ENCODE data around the gene CDH16. TPM values are rescaled to one million over a fixed set of nuclear protein-coding genes. Genes with fewer than 3 reads are reported as not detected.
"Not testable (repeated sequence)": the region's sequence is repeated elsewhere in the genome, so short reads cannot be mapped to it uniquely, and the experiment has no call there.

Gene CDH16
- total RNA-seq, 1 donor from 2014 or later, result not detected

DNA sequence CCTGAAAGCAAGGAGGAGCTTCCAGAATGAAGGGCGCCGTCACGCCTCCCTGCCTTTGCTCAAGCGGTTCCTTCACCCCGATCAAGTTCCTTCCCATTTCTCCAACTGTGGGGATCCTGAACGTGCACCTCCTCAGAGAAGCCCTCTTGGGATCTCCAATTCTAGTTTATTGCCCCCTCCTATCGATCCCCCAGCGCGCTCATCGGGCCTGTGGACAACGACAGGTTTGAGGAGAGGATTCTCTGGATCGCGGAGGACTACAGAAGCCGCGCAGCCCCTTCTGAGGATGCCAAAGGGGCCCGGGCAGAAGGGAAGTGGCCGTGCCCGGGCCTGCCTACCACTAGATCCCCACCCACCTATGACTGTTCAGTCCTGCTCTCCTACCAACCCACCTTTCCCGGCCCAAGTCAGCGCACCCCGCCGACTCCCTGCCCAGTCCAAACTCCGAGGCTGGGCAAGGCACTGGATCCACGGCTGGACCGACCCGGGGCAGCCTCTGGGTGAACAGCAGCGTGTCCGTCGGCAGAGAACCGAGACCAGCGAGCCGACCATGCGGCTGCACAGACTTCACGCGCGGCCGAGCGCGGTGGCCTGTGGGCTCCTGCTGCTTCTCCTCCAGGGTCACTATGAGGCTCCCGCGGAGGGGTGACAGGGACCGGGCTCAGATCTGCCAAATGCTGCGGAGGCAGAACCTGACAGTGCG is 29.6 kb upstream of the CDH16 start:
- Histone ChIP-seq H3K27me3 (no peaks in the 10 kb centered on the region), H3K4me3 (peak overlapping the region; percentile 56 to 64), H3K27ac (no peak overlapping the region), H3K4me1 (peaks cover 0 to 12% of the 10 kb centered on the region in 2 donors), H3K36me3 (peaks cover 6 to 7% of the 10 kb centered on the region in 2 donors), H3K9me3 (no peaks in the 10 kb centered on the region)
- DNase-seq (ENCODE audit: low spot score in 2 of 2), result no peak
- no peak for TF ChIP-seq CTCF (IDR thresholded peaks at IDR 0.05)
- intact Hi-C loops (cut with DNase I), result no loop called here

- no peaks in the 10 kb centered on the region for H3K9me3 ChIP-seq
- peak; percentile 78 to 84 (median 82) for TF ChIP-seq CTCF (IDR thresholded peaks at IDR 0.05)
- DNase-seq (ENCODE audit: low spot score in 2 of 2), result peak in 1 of 2 donors; percentile 93
- intact Hi-C loops (cut with DNase I), result loop anchor here (2.0 kb wide), 1 partner anchor 53 kb away; no protein-coding TSS in a partner anchor
- H3K27me3 ChIP-seq, result no peaks in the 10 kb centered on the region
- H3K4me3 ChIP-seq, result peak overlapping the region; percentile 56 to 64
- no peak overlapping the region for H3K27ac ChIP-seq
- peaks cover 0 to 12% of the 10 kb centered on the region in 2 donors for H3K4me1 ChIP-seq
- H3K36me3 ChIP-seq, result peaks cover 14 to 15% of the 10 kb centered on the region in 2 donors
These were observed 28.8 kb upstream of the CDH16 start for GRCh38 chr16:66947302-66948065.

DNA sequence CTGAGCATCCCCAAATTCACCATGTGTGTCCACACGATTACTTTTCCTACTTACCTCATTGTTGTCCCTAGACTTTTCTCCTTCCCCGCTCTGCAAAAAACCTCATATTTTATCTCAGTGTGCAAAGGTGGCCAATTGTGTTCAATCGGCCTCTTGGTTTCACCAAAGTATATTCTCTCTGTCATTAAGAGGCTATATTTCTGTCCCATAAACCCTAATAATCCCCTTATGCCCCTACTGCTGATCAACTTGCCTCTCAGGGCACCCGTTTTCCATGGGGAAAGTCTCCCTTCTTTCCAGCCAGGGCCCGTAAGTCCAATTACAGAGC is 28.3 kb upstream of the CDH16 start:
- no peak for TF ChIP-seq CTCF (IDR thresholded peaks at IDR 0.05)
- no peaks in the 10 kb centered on the region for H3K27me3 ChIP-seq
- intact Hi-C loops (cut with DNase I), result loop anchor here (2.0 kb wide), 1 partner anchor 52 kb away; no protein-coding TSS in a partner anchor
- H3K4me1 ChIP-seq, result peaks cover 0 to 12% of the 10 kb centered on the region in 2 donors
- H3K27ac ChIP-seq, result no peak overlapping the region
- no peak for DNase-seq (ENCODE audit: low spot score in 2 of 2)
- no peak overlapping the region for H3K4me3 ChIP-seq
- no peaks in the 10 kb centered on the region for H3K9me3 ChIP-seq
- H3K36me3 ChIP-seq, result peaks cover 20% of the 10 kb centered on the region in 2 donors

DNA sequence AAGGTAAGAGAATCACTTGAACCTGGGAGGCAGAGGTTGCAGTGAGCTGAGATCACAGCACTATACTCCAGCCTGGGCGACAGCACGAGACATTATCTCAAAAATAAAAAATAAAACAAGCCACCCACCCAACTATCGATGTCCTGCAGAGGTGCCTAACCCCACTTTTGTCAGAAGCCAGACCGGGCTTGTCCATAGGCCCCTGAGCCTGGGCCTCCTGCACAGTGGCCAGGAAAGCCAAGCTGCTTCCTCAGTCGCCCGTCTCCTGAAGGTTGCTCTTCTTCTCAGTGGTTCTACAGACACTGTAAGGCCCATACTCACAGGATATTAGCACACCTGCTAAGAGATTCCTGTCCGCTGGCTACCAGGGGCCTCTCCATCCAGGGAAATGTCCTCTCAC is 27.9 kb upstream of the CDH16 start:
- no peak overlapping the region for H3K27ac ChIP-seq
- intact Hi-C loops (cut with DNase I), result loop anchor here (2.0 kb wide), 1 partner anchor 52 kb away; no protein-coding TSS in a partner anchor
- H3K27me3 ChIP-seq, result no peaks in the 10 kb centered on the region
- no peaks in the 10 kb centered on the region for H3K9me3 ChIP-seq
- peaks cover 0 to 12% of the 10 kb centered on the region in 2 donors for H3K4me1 ChIP-seq
- peaks cover 24% of the 10 kb centered on the region in 2 donors for H3K36me3 ChIP-seq
- TF ChIP-seq CTCF (IDR thresholded peaks at IDR 0.05), result no peak
- no peak for DNase-seq (ENCODE audit: low spot score in 2 of 2)
- no peak overlapping the region for H3K4me3 ChIP-seq

- no peak for TF ChIP-seq CTCF (IDR thresholded peaks at IDR 0.05)
- intact Hi-C loops (cut with DNase I), result loop anchor here (2.0 kb wide), 1 partner anchor 51 kb away; no protein-coding TSS in a partner anchor
These were observed 27.3 kb upstream of the CDH16 start for GRCh38 chr16:66945939-66946338.

DNA sequence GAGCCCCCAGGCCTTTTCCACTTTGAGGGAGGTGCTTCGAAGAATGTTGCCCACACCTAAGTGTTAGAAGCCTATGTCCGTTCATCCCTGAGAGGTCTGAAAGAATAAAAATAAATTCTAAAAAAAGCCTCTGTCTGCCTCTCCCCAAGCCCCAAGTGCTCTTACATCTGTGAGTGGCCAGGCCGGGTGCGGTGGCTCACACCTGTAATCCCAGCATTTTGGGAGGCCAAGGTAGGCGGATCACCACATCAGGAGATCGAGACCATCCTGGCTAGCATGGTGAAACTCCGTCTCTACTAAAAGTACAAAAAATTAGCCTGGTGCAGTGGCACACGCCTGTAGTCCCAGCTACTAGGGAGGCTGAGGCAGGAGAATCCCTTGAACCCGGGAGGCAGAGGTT is 26.3 kb upstream of the CDH16 start:
- DNase-seq (ENCODE audit: low spot score in 2 of 2); H3K4me3 ChIP-seq; H3K27me3 ChIP-seq; intact Hi-C loops (cut with DNase I); H3K27ac ChIP-seq; H3K9me3 ChIP-seq: not testable (repeated sequence)
- H3K36me3 ChIP-seq, result peaks cover 39 to 40% of the 10 kb centered on the region in 2 donors
- peaks cover 0 to 12% of the 10 kb centered on the region in 2 donors for H3K4me1 ChIP-seq

More at GRCh38 chr16:66945939-66946338, 27.3 kb upstream of the CDH16 start:
- Histone ChIP-seq H3K36me3 (peaks cover 30% of the 10 kb centered on the region in 2 donors), H3K9me3 (no peaks in the 10 kb centered on the region), H3K27me3 (no peaks in the 10 kb centered on the region), H3K4me3 (no peak overlapping the region), H3K4me1 (peaks cover 0 to 12% of the 10 kb centered on the region in 2 donors), H3K27ac (no peak overlapping the region)
- DNase-seq (ENCODE audit: low spot score in 2 of 2), result no peak

Measured in ascending aorta (tissue), 2 donors.